Measurements from ENCODE around the gene STEEP1. TPM values are rescaled to one million over a fixed set of nuclear protein-coding genes. Genes with fewer than 3 reads are reported as not detected.

STEEP1 gene
- total RNA-seq, 1 experiment from 2014 or later: 104 TPM

DNA sequence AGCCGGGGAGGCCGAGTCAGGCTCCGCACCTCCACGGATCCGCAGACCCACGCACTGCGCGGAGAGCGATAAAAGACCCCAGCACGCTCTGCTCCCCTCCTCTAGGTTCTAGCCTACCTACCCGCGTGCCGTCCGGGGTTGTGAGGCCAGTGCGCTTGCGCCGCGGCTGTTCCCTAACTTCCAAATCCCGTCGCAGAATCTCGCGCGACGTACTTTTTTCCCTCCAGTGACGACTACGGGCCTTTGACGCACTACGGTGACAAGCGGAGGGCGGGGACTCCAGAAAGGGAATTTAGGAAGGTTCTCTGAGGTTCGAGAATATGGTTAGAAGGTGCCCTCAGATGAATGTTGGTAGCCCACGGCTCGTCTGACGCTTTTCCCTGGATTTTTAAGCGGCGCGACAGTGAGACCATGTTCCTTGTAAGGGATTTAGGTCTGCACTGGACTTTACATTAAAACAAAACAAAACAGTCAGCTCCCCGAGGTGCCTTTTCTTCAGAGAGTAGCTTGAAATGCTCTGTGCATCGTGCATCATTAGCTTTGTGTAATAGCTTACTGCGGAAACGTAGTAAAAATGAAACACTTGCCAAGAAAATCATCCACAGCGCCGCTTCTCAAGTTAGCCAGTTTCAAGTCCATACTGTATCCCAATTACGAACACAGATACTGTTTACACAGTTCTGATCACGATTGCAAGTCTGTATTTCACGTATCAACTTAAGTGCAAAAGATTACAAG lies 41.2 kb upstream of the STEEP1 start, which contains the start of gene NKRF:
Gene NKRF (minus strand): TSS at position 145 of the 738 bp plus-strand sequence.
- Histone ChIP-seq H3K9ac (ENCODE audit: low read length) (peak within 1 kb of the TSS; percentile 100), H3K36me3 (ENCODE audit: low read depth, low read length) (no peaks in the 10 kb centered on the region; the same call in 1 of the 2 replicates), H2AFZ (ENCODE audit: low read length) (peak within 1 kb of the TSS; percentile 89), H3K4me1 (ENCODE audit: insufficient read depth, low read length) (peaks cover 20% of the 10 kb centered on the region), H3K4me2 (ENCODE audit: low read length) (peak within 1 kb of the TSS; percentile 88), H3K9me2 (replicated peaks; ENCODE audit: low read length) (no peaks in the 10 kb centered on the region), H3K27me3 (ENCODE audit: low read length) (no peaks in the 10 kb centered on the region), H3K4me3 (ENCODE audit: low read length) (peak within 1 kb of the TSS; percentile 93), H3K79me2 (ENCODE audit: low read length) (peaks cover 49% of the 10 kb centered on the region), H3K9me3 (ENCODE audit: low read length) (no peaks in the 10 kb centered on the region), H3K27ac (ENCODE audit: low read length) (peak within 1 kb of the TSS; percentile 60), H3F3A (ENCODE audit: low read length, unreplicated experiment) (no peaks in the 10 kb centered on the region), H4K20me1 (ENCODE audit: low read length) (peaks cover 35% of the 10 kb centered on the region)
- BruUV-seq (replicated peaks): TSS peak; percentile 74
- TF ChIP-seq, protein P1, sequence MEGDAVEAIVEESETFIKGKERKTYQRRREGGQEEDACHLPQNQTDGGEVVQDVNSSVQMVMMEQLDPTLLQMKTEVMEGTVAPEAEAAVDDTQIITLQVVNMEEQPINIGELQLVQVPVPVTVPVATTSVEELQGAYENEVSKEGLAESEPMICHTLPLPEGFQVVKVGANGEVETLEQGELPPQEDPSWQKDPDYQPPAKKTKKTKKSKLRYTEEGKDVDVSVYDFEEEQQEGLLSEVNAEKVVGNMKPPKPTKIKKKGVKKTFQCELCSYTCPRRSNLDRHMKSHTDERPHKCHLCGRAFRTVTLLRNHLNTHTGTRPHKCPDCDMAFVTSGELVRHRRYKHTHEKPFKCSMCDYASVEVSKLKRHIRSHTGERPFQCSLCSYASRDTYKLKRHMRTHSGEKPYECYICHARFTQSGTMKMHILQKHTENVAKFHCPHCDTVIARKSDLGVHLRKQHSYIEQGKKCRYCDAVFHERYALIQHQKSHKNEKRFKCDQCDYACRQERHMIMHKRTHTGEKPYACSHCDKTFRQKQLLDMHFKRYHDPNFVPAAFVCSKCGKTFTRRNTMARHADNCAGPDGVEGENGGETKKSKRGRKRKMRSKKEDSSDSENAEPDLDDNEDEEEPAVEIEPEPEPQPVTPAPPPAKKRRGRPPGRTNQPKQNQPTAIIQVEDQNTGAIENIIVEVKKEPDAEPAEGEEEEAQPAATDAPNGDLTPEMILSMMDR (conservative IDR thresholded peaks at IDR 0.05; ENCODE audit: low read depth, low read length): no peak
- TF ChIP-seq EZH2phosphoT487 (IDR thresholded peaks at IDR 0.05; ENCODE audit: borderline replicate concordance, low read length): no peak
- no peak for TF ChIP-seq EZH2 (IDR thresholded peaks at IDR 0.05; ENCODE audit: low read length, unreplicated experiment)
- ChIA-PET CTCF (interaction anchor here (0.7 kb wide), 1 partner anchor 152 kb away, joined by 3 read pairs; the partner anchor contains the start of gene SOWAHD), POLR2A (ENCODE audit: unreplicated experiment) (no interaction called here)
- DNase-seq: peak; percentile 95
- intact Hi-C loops (cut with micrococcal nuclease): loop anchor here (2.0 kb wide), 1 partner anchor 90 kb away; no protein-coding TSS in a partner anchor
- peak; percentile 78 for ATAC-seq

DNA sequence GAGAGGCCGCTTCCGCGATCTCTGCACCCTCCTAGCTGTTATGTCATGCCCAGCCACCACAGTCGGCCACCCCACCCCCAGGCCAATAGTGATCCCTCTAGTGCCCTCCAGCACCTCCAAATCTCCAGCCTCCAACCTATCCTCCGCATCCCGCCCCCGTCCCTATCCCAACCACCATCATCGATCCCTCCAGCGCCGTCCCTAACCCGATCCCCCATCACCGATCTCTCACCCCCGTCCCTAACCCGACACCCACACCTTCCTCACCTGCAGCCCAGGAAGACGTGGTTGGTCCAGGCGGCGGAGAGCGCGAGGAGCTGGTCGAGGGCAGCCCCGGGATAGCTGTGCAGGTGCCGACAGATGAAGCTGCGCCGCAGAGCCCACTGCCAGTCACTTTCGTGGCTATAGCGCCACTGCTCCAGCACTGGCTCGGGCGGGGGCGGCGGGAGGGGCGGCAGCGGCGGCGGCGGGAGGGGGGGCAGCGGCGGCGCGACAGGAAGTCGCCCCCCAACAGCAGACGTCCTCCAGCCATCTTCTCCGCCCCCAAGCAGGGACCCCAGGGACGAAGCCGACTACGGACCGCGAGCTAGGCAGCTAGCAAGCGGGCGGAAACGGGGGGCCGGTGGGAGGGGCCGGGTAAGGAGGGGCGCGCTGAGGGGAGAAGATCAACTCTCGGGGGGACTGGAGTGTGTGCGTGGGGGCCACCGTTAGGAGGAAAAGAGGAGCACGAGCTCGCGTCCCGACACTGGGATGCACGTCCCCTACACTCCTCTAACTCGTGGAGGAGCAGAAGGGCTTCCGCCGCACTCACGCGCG lies 40.5 kb upstream of the STEEP1 start:
- BruUV-seq (replicated peaks): TSS peak; percentile 38
- H3K4me3 ChIP-seq (ENCODE audit: low read length): peak overlapping the region; percentile 93
- DNase-seq: no peak
- intact Hi-C loops (cut with micrococcal nuclease): loop anchor here (2.0 kb wide), 1 partner anchor 89 kb away; no protein-coding TSS in a partner anchor
- no peaks in the 10 kb centered on the region for H3K9me3 ChIP-seq (ENCODE audit: low read length)
- peaks cover 20% of the 10 kb centered on the region for H3K4me1 ChIP-seq (ENCODE audit: insufficient read depth, low read length)
- peak overlapping the region; percentile 89 for H2AFZ ChIP-seq (ENCODE audit: low read length)
- ATAC-seq: peak; percentile 48
- H3K36me3 ChIP-seq (ENCODE audit: low read depth, low read length): no peaks in the 10 kb centered on the region; the same call in 1 of the 2 replicates
- H4K20me1 ChIP-seq (ENCODE audit: low read length): peaks cover 35% of the 10 kb centered on the region
- CTCF ChIA-PET: interaction anchor here (0.6 kb wide), 1 partner anchor 123 kb away, joined by 14 read pairs; no protein-coding TSS in a partner anchor
- H3K9ac ChIP-seq (ENCODE audit: low read length): peak overlapping the region; percentile 100
- TF ChIP-seq EZH2phosphoT487 (IDR thresholded peaks at IDR 0.05; ENCODE audit: borderline replicate concordance, low read length): no peak
- TF ChIP-seq, protein P1 (conservative IDR thresholded peaks at IDR 0.05; ENCODE audit: low read depth, low read length): no peak
- no peak for TF ChIP-seq EZH2 (IDR thresholded peaks at IDR 0.05; ENCODE audit: low read length, unreplicated experiment)
- no peaks in the 10 kb centered on the region for H3K27me3 ChIP-seq (ENCODE audit: low read length)
- H3K9me2 ChIP-seq (replicated peaks; ENCODE audit: low read length): no peaks in the 10 kb centered on the region
- H3K4me2 ChIP-seq (ENCODE audit: low read length): peak overlapping the region; percentile 88
- peaks cover 57% of the 10 kb centered on the region for H3K79me2 ChIP-seq (ENCODE audit: low read length)
- POLR2A ChIA-PET (ENCODE audit: unreplicated experiment): no interaction called here
- H3F3A ChIP-seq (ENCODE audit: low read length, unreplicated experiment): no peaks in the 10 kb centered on the region
- H3K27ac ChIP-seq (ENCODE audit: low read length): peak overlapping the region; percentile 60

Measured in PC-3 (cell line).